HCT116 (cell line): ENCODE data around the gene MAML3.

Experiments used
- CBX3 ChIP-seq: IDR thresholded peaks from 2 replicates; pipeline ENCODE4 v1.6.1; 2012; ENCODE audit warnings: low read depth
- CEBPB ChIP-seq: IDR thresholded peaks from 2 replicates; pipeline ENCODE4 v1.6.1; 2012; ENCODE audit warnings: low read depth
- EZH2 ChIP-seq: fragments of 200-600 bp; sonication (generic); IDR thresholded peaks from 2 replicates; pipeline ENCODE4 v1.6.1; 2017; ENCODE audit warnings: antibody characterized with exemption, mixed run types
- EZH2phosphoT487 ChIP-seq: fragments of 200-600 bp; IDR thresholded peaks from 2 replicates; pipeline ENCODE4 v1.6.1; 2018; ENCODE audit warnings: antibody characterized with exemption, borderline replicate concordance
- POLR2A ChIP-seq: IDR thresholded peaks from 2 replicates; pipeline ENCODE4 v1.7.0; 2011; ENCODE audit warnings: borderline replicate concordance; ENCODE audit not compliant: insufficient read depth, insufficient read length; ENCODE audit errors: extremely low read depth
- POLR2AphosphoS5 ChIP-seq: IDR thresholded peaks from 2 replicates; pipeline ENCODE4 v1.6.1; 2011; ENCODE audit warnings: mild to moderate bottlenecking, low read depth, low read length, moderate library complexity
- RAD21 ChIP-seq: IDR thresholded peaks from 2 replicates; pipeline ENCODE4 v1.6.1; 2012; ENCODE audit warnings: low read depth, mild to moderate bottlenecking
- SIN3A ChIP-seq: IDR thresholded peaks from 2 replicates; pipeline ENCODE4 v1.6.1; 2012; ENCODE audit warnings: low read depth
- TCF7L2 ChIP-seq: IDR thresholded peaks from 2 replicates; pipeline ENCODE4 v1.7.0; 2011; ENCODE audit warnings: borderline replicate concordance, inconsistent platforms; ENCODE audit not compliant: insufficient read depth, insufficient read length; ENCODE audit errors: extremely low read depth
- YY1 ChIP-seq: IDR thresholded peaks from 2 replicates; pipeline ENCODE4 v1.6.1; 2011; ENCODE audit warnings: low read length, low read depth, moderate library complexity, mild to moderate bottlenecking; ENCODE audit not compliant: insufficient replicate concordance; ENCODE audit errors: extremely low read depth
- TF ChIP-seq, protein P1 (sequence below): IDR thresholded peaks from 2 replicates; pipeline ENCODE4 v1.6.1; 2012; ENCODE audit warnings: low read depth
- TF ChIP-seq, protein P2 (sequence below), 3 experiments: fragments of 200-600 bp in 1 of 3; sonication (generic) in 1 of 3; IDR thresholded peaks in 2 of 3; conservative IDR thresholded peaks in 1 of 3; 2 replicates each; pipeline ENCODE4 v1.5.1; 2012 to 2017; ENCODE audit warnings: low read depth in 2 of 3, low read length in 2 of 3, antibody characterized with exemption in 1 of 3, borderline replicate concordance in 1 of 3, control low read depth in 1 of 3, mild to moderate bottlenecking in 1 of 3, mixed read lengths in 1 of 3, mixed run types in 1 of 3, moderate library complexity in 1 of 3; ENCODE audit not compliant: insufficient read depth in 1 of 3
- TF ChIP-seq, protein P3 (sequence below): IDR thresholded peaks from 2 replicates; pipeline ENCODE4 v1.6.1; 2011; ENCODE audit warnings: mild to moderate bottlenecking, low read length, moderate library complexity; ENCODE audit not compliant: insufficient replicate concordance; ENCODE audit errors: extremely low read depth
- TF ChIP-seq, protein P4 (sequence below): IDR thresholded peaks from 2 replicates; pipeline ENCODE4 v1.6.1; 2012

DNA sequence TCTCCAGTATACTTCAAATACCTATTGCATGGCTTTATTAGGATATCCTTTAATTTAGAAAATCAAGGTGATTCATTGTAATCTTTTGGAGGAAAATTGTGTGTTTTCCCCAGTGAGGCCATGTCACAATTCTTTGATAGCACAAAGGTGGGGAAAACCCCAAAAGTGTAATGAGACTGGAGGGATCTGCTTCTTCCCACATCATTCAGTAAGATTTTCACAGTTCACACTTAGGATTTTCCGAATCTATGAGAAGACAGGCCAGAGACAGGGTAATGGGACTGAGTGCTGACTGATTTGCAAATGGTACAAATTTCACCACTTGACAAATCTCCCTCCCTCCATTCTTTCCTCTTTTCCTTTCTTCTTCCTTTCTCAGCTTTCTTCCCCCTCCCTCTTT, 307.2 kb downstream of the MAML3 start:
- no peak for TF ChIP-seq EZH2phosphoT487
- no peak for TF ChIP-seq POLR2A
- TF ChIP-seq, protein P1, sequence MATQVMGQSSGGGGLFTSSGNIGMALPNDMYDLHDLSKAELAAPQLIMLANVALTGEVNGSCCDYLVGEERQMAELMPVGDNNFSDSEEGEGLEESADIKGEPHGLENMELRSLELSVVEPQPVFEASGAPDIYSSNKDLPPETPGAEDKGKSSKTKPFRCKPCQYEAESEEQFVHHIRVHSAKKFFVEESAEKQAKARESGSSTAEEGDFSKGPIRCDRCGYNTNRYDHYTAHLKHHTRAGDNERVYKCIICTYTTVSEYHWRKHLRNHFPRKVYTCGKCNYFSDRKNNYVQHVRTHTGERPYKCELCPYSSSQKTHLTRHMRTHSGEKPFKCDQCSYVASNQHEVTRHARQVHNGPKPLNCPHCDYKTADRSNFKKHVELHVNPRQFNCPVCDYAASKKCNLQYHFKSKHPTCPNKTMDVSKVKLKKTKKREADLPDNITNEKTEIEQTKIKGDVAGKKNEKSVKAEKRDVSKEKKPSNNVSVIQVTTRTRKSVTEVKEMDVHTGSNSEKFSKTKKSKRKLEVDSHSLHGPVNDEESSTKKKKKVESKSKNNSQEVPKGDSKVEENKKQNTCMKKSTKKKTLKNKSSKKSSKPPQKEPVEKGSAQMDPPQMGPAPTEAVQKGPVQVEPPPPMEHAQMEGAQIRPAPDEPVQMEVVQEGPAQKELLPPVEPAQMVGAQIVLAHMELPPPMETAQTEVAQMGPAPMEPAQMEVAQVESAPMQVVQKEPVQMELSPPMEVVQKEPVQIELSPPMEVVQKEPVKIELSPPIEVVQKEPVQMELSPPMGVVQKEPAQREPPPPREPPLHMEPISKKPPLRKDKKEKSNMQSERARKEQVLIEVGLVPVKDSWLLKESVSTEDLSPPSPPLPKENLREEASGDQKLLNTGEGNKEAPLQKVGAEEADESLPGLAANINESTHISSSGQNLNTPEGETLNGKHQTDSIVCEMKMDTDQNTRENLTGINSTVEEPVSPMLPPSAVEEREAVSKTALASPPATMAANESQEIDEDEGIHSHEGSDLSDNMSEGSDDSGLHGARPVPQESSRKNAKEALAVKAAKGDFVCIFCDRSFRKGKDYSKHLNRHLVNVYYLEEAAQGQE: no peak
- no peak for TF ChIP-seq EZH2
- TF ChIP-seq, protein P2, sequence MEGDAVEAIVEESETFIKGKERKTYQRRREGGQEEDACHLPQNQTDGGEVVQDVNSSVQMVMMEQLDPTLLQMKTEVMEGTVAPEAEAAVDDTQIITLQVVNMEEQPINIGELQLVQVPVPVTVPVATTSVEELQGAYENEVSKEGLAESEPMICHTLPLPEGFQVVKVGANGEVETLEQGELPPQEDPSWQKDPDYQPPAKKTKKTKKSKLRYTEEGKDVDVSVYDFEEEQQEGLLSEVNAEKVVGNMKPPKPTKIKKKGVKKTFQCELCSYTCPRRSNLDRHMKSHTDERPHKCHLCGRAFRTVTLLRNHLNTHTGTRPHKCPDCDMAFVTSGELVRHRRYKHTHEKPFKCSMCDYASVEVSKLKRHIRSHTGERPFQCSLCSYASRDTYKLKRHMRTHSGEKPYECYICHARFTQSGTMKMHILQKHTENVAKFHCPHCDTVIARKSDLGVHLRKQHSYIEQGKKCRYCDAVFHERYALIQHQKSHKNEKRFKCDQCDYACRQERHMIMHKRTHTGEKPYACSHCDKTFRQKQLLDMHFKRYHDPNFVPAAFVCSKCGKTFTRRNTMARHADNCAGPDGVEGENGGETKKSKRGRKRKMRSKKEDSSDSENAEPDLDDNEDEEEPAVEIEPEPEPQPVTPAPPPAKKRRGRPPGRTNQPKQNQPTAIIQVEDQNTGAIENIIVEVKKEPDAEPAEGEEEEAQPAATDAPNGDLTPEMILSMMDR (IDR thresholded peaks at IDR 0.05 in 2 of 3, conservative IDR thresholded peaks at IDR 0.05 in 1 of 3; ENCODE audit: borderline replicate concordance in 1 of 3, insufficient read depth in 1 of 3, low read depth in 2 of 3, low read length in 2 of 3): no peak
- TF ChIP-seq RAD21: no peak
- TF ChIP-seq YY1: no peak
- no peak for TF ChIP-seq TCF7L2
- TF ChIP-seq, protein P3, sequence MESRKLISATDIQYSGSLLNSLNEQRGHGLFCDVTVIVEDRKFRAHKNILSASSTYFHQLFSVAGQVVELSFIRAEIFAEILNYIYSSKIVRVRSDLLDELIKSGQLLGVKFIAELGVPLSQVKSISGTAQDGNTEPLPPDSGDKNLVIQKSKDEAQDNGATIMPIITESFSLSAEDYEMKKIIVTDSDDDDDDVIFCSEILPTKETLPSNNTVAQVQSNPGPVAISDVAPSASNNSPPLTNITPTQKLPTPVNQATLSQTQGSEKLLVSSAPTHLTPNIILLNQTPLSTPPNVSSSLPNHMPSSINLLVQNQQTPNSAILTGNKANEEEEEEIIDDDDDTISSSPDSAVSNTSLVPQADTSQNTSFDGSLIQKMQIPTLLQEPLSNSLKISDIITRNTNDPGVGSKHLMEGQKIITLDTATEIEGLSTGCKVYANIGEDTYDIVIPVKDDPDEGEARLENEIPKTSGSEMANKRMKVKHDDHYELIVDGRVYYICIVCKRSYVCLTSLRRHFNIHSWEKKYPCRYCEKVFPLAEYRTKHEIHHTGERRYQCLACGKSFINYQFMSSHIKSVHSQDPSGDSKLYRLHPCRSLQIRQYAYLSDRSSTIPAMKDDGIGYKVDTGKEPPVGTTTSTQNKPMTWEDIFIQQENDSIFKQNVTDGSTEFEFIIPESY: no peak
- TF ChIP-seq SIN3A: no peak
- TF ChIP-seq CEBPB: no peak
- no peak for TF ChIP-seq POLR2AphosphoS5
- TF ChIP-seq, protein P4, sequence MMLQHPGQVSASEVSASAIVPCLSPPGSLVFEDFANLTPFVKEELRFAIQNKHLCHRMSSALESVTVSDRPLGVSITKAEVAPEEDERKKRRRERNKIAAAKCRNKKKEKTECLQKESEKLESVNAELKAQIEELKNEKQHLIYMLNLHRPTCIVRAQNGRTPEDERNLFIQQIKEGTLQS: no peak
- TF ChIP-seq CBX3: no peak
